ENCODE measurements around the gene HSDL2. TPM values are rescaled to one million over a fixed set of nuclear protein-coding genes. Genes with fewer than 3 reads are reported as not detected.
"Not testable (repeated sequence)": the region's sequence is repeated elsewhere in the genome, so short reads cannot be mapped to it uniquely, and the experiment has no call there.

The HSDL2 gene
- 30.2 and 40.0 TPM in 2 replicates for total RNA-seq (2014; rRNA removed; shearing (Covaris generic))

DNA sequence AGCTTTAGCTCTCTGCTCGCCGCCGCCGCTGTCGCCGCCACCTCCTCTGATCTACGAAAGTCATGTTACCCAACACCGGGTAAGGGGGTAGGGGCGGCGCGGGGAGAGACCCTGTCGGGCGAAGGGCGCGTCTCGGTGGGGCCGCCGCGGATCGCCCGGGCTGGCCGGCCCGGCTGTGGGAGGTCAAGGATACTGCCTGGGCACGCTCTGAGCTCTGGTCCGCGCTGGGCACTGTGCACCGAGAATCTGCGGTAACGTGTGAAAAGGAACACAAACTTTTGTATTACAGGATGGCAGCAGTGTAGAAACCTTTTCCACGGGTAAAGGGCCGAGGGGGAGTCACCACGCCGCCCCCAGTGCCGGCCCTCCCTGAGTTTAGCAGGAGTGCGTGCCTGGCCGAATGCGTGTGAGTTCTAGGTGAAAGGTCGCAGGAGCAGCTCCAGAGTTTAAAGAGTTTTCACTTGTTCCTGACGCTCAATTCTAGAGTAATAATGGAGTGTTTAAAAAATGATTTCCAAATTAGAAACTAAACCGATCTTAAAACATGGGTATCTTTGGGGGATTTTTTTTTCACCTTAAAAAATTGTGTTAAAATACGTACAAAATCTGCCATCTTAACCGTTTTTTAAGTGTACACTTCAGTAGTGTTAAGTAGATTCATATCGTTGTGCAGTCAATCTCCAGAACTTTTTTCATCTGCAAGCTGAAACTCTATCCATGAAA is at the start of gene HSDL2:
Gene HSDL2, plus strand, starts transcription at position 7 of the 723 bp plus-strand sequence. Its CDS starts 56 bp downstream, at position 63.
- peak; percentile 37 for DNase-seq (ENCODE audit: low read depth)

DNA sequence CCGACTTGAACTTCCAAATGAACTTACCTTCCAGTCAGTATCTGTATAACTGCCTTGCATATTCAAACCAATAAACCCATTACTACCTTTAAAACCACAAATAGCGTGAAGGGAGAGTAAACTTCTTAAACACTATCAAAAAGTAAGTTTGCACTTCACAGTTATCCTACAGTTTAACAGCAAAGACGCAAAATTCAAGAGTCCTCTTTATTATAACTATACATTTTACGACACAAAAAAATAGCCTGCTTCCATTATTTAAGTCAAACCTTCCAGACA is 48.3 kb upstream of the HSDL2 start:
- no peak for DNase-seq (ENCODE audit: low read depth)

DNA sequence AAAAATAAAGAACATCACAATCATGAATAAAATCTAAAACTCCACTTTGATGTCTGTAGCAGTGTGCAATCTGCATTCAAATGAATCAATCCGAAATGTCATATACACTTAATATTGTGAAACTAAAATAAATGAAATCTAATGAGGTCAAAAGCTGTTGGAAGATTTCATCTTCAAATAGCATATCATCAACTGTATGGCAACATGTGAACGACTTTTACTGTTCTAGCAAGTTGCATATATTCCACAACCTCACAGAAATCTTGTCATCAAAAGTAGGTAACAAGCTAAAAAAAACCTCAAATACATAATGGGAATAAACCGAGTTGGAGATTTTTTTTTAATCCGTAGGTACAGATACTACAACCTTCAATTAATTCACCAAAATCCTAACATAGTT is 47.7 kb upstream of the HSDL2 start:
- no peak for DNase-seq (ENCODE audit: low read depth)

DNA sequence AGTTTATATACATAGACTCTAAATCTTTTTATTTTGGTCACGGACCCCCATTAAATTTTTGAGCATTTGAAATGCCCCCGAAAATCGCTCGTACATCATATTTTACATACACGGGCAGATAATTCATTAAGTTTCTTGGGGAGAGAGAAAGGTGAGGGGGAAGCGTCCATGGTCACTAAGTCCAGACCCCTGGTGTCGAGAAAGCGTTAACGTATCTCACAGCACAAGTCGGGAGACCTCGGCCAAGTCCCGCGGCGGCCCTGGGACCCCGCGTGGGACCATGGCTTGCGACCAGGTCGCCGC is 47.3 kb upstream of the HSDL2 start:
- DNase-seq (ENCODE audit: low read depth), result no peak

DNA sequence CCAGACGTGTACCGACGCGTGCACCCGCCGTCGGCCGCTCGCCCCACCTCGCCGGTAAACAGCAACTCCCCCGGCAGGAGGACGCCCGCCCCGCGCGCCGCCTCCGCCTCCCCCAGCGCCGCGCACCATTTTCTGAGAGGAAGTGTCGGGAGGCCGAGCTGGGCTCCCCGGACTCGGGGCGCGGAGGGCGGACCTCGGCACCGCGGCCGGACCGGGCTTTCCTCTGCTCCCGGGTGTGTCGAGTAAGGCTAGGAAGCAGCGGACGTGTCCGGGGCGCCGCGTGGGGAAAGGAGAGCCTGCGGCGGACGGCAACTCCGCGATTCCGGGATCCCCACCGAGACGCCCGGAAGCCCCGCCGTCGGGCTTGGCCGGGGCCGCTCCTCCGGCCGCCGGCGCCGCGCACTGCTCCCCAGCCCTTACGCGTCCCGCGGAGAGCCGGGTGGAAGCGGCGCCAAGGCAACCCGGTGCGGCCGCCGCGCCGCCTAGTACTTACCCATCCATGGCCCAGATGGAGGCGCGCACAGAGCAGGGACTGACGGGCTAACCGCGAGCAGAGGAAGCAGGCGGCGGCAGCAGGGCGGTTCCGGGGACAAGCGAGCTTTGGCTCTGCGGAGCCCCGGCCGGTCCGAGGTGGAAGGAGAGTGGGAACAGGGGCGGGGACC is 46.8 kb upstream of the HSDL2 start, which contains the start of gene PTBP3:
Gene PTBP3, minus strand, starts transcription at position 643 of the 662 bp plus-strand sequence. CDS start 35,754 bp downstream, outside the sequence.
- DNase-seq (ENCODE audit: low read depth), result peak; percentile 75

DNA sequence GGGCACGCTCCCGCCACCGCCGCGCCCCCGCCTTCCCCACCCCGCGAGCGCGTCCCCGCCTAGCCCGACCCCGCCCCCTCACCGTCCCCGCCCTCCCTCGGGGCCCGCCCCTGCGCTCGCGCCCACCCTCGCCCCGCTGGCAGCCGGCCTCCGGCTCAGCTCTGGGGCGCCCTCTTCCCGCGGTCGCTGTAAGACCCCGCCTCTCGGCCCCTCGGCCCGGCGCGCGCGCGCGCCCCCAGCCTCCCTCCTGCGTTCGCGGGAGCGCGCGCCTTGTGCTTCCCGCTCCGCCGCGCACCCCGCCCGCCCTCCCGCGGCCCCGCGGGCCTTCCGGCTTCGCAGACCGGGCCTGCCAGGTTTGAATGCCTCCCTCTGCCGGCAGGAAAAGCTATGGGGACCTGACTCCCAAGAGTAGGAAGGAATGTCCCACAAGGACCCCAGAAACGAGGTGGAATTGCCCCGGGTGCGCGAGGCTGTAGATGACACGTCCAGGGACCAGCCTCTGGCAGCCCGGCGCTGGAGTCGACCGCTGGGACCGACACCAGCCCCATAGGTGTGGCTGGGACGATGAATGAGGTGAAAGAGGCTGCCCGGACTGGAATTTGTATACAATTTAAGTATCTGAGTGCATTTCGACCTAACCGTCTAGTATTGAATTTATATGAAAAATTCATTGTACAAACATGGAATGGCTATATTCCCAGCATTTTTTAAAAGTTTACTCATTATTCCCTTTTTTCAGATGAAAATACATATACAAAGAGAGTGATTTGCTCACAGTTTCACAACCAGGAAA is 46.1 kb upstream of the HSDL2 start:
- DNase-seq (ENCODE audit: low read depth), result peak; percentile 92

DNA sequence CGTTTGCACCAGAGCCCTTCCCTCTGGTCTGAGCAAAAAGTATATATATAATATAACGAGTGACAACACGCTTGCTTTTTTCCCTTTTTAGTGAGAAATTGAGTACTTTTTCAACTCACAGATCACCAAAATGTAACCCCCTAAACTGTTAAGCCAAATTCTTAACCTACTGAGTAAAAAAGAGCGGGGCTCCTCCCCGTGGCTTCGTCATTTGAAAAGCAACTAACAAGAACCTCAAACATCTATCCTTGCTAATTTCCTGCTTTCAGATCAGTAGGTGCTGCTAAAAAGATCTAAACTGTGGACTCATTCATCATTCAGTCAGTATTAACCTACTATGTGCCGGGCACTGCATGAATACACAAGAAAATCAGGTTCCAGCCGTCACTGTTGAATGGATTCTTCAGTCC is 45.5 kb upstream of the HSDL2 start:
- DNase-seq (ENCODE audit: low read depth), result peak; percentile 36

DNA sequence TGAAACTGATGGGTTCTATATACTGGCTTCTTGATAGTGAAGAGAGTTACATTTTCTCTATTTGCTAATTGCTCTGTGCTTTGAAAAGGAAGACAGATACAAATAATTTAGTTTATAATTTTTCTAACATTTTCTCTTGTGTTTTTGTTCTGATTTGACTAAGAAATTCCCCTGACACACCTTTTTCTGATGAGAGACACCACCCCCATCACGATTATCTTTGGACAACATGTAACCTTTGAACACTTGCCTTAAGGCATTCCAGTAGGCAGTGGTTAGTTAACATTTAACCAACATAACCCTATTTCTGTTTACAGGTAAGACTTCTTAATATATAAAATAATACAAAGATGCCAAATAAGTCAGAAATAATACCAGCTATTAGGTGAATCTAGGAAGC is 42.4 kb upstream of the HSDL2 start:
- no peak for DNase-seq (ENCODE audit: low read depth)

DNA sequence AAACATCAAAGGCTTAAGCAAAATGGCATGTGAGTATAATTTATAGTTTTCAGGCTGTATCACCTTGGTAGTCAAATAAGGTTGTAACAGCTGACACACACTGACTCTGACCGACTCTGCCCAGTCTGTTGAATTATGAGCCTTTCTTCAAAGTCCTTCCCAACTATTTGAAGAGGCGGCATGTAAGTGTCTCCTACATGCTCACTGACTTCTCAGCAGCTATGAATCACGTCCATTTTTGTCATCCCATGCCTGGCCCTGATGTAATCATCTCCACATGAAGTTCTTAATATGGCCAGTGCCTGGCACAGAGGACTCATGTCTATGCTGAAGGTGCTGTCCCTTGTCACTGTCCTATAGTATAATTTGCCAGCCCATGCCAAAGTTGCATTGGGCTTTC is 41.3 kb upstream of the HSDL2 start:
- DNase-seq (ENCODE audit: low read depth), result peak; percentile 47

DNA sequence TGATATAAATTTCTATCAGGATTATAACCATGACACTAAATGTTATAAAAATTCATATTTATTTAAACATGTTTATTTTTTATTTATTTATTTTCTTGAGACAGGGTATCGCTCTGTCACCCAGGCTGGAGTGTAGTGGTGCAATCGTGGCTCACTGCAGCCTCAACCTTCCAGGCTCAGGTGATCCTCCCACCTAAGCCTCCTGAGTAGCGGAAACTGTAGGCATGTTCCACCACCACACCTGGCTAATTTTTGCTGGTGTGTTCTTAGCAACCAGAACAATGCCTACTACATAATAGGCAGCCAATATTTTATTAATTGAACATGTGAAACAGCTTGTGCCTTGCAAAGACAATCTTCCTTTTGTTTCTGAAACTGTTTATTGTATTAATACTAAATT is 40.0 kb upstream of the HSDL2 start:
- DNase-seq (ENCODE audit: low read depth), result no peak

DNA sequence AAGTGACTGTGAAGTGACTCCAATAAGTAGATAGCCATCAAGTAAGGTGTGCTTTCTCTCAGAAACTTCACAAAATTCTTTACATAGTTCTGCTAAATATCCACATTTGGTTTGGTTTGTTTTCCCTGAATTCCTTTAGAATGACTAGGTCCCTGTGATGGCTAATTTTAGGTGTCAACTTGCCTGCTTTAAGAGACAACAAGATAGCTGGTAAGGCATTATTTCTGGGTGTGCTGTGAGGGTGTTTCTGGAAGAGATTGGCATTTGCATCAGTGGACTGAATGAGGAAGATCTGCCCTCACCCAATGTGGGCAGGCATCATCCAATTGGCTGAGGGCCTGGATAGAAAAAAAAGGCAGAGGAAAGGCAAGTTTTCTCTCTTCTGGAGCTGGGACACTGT is 38.2 kb upstream of the HSDL2 start:
- peak; percentile 63 for DNase-seq (ENCODE audit: low read depth)

DNA sequence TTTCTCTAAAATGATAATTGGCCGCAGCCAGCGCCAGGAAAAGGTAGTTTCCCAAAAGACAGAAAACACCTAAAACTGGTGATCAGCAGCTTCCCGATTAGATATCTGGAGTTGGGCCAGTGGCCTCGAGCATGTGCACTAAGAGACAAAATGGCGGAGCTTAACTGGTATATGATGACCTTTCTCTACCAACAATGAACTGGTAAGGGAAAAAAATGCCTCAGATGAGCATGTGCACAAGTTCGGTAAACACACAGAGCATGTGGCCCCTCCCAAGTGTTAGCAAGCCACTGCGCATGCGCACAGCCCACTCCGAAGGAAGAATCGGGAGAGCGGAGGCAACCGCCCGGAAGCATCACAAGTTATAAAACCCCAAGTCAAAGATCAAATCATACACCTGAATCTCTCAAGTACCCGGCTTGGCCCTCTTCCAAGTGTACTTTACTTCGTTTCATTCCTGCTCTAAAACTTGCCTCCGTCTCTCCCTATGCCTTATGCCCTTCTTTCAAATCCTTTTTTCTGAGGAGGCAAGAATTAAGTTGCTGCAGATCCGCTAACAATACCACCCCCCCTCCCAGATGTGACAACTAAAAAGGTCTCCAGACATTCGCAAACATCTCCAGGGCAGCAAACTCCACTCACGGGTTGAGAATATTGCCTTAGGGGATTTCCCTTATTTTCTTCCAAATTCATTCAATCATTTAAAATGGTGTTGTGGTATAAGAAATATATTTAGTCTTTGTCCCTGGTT is 31.5 kb upstream of the HSDL2 start:
- peak; percentile 83 for DNase-seq (ENCODE audit: low read depth)

DNA sequence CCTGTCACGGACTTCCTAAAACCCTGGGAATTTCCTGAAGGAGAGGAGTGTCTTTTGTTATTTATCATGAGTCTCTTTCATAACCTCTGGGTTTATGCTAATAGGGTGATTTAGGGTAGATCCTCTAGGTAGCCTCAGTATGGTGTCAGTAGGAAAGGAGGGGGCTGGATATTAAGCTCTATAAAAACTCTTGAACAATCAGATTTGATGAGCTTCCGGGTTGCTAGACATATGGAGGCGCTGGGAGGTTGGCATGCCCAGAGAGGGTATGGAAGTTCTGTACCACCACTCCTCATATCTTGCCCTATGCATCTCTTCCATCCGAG is 30.9 kb upstream of the HSDL2 start:
- DNase-seq (ENCODE audit: low read depth), result no peak

DNA sequence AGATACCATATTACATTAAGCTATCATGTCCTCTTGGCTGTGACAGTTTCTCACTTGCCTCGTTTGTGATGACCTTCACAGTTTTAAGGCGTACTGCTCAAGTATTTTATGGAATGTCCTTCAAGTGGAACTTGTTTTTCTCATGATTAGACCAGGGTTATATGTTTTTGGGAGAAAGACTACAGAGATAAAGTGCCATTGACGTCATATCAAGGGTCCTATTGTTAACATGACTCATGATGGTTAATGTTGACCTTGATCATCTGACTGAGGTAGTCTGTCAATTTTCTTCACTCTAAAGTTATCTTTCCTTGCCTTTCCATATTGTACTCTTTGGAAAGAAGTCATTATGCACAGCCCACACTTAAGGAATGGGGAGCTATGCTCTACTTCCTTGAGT is 28.7 kb upstream of the HSDL2 start:
- DNase-seq (ENCODE audit: low read depth), result no peak

DNA sequence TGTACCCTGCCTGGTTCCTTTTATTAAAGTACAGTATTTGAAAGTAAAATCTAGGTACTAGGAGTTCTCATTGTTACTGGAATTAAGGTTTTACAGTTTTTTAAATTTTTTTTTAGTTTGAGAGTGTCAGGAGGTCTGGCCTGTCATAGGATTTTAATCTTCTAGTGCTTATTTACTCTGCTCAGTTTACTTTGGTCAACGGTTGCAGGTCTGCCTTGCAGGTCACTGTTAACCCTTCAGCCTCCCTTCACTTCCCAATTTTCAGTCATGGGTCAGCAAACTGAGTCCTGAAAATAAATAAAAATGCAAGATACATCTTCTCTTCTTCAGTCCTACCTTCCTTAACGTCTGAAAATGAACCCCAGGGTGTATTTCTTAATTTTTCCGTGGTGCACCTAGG is 27.7 kb upstream of the HSDL2 start:
- DNase-seq (ENCODE audit: low read depth), result no peak

DNA sequence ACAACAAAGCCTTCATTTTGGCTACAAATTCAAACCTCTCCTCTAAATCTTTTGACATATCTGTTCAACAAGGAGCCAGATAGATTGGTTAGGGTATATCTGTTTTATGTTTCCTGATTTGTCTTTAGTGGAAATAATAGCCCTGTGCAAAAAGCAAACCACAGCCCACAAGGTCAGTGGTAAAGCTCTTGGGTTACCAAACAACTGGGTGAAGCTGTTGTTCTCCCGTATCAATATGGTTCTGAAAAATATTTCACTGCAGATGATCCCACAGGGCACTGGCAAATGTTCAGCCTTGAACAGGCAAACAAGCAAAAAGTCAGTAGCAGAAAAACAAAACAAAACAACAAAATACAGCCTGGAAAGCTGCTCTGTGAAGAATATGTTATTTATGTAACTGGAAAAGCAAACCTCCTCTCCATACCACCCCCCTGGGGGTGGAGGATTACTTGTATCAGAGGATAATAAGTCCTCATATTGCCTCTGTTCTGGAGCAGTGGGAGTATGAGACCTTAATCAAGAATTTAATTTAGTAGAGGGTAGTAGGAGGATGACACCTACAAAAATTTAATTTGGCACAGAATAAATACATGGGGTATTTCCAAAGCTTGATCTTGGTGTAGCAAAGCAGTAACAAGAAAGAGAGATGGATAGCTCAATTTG is 25.7 kb upstream of the HSDL2 start:
- DNase-seq (ENCODE audit: low read depth), result no peak

DNA sequence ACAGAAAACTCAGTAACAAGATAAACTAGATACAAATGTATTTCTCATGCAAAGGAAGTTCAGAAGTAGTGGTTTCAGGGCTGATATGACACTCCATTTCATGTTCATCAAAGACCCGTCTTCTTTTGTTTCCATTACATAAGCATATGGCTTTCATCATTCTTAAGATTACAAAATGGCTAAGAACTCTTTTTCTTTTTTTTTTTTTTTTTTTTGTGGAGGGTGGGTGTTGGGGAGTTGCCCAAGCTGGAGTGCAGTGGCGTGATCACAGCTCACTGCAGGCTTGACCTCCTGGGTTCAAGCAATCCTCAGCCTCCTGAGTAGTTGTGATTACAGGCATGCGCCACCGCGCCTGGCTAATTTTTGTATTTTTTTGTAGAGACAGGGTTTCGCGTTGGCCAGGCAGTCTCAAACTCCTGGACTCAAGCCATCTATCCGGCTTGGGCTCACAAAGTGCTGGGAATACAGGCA is 24.4 kb upstream of the HSDL2 start:
- no peak for DNase-seq (ENCODE audit: low read depth)

DNA sequence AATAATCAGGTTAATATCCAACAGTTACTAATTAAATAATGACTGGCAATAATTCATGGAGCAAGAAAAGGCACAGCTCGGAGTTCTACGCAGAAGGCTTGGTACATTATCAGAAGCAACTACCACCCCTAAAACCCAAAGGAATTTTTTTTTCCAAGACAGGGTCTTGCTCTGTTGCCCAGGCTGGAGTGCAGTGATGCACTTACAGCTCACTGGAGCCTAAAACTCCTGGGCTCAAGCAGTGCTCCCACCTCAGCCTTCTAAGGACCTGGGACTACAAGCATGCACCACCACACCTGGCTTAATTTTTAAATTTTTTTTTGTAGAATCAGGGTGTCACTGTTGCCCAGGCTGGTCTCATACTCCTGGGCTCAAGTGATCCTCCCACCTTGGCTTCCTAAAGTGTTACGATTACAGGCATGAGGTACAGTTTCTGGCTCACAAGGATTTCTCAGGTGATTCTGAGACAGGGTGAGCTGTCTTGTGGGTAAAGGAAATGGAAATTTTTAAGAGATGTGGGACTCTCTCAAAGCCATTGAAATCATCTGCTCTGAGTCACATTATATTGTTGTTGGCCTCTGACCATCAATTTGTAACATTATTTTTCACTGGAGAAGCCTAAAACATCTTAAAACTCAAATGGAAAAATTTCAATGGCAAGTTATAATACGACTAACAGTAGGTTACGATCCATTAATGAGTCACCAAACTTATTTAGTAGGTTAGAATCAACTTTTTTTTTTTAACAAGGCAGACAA is 19.7 kb upstream of the HSDL2 start:
- no peak for DNase-seq (ENCODE audit: low read depth)

DNA sequence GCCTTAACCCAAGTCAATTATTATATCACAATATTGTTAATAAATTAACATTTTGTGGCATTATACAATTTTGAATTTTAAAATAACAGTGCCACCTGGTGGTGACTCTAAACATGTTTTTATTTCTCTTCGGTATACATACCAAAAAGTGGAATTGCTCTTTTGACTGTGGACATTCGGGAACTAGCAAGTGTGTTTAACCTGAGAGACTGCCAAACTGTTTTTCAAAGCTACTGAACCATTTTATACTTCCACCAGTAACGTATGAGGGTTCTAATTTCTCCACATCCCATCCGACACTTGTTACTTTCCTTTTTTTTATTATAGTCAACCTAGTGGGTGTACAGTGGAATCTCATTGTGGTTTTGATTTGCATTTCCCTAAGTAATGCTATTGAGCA is 18.3 kb upstream of the HSDL2 start:
- DNase-seq (ENCODE audit: low read depth), result peak; percentile 36

DNA sequence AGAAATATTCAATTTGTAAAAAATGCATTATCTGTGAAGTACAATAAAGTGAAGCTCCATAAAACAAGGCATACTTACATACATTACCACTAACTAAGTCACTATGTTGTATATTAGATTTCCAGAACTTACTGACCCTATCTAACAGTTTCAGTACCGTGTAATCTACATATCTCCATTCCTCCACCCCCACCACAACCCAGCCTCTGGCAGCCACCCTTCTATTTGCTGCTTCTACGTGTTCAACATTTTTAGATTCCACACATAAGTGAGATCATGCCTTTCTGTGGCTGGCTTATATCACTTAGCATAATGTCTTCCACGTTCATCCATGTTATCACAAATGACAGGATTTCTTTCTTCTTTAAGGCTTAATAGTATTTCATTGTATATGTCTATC is 15.1 kb upstream of the HSDL2 start:
- DNase-seq (ENCODE audit: low read depth), result no peak

DNA sequence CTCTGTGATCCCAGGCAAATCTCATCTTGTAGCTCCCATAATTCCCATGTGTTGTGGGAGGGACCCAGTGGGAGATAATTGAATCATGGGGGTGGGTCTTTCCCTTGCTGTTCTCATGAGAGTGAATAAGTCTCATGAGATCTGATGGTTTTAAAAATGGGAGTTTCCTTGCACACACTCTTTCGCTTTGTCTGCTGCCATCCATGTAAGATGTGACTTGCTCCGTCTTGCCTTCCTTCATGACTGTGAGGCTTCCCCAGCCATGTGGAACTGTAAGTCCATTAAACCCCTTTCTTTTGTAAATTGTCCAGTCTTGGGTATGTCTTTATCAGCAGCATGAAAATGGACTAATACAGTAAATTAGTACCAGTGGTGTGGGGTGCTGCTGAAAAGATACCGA is 14.7 kb upstream of the HSDL2 start:
- DNase-seq (ENCODE audit: low read depth), result not testable (repeated sequence)

Data from RPMI7951 (cell line).